NCI-H1417 treated with DMSO at 0.1 percent for 48 hours (cell line): ENCODE data around the gene MYH9.

Experiments
- DNase-seq: peaks from one replicate; lab custom pipeline; 2025; lab: John Stamatoyannopoulos, UW

Gene MYH9

GRCh38 chr22:36367479-36367878 is 20.3 kb downstream of the MYH9 start:
- DNase-seq, result no peak

GRCh38 chr22:36367066-36367465 is 20.7 kb downstream of the MYH9 start:
- no peak for DNase-seq

GRCh38 chr22:36366291-36366708 is 21.5 kb downstream of the MYH9 start:
- DNase-seq, result no peak

GRCh38 chr22:36365020-36365411 is 22.8 kb downstream of the MYH9 start:
- DNase-seq, result no peak

DNA sequence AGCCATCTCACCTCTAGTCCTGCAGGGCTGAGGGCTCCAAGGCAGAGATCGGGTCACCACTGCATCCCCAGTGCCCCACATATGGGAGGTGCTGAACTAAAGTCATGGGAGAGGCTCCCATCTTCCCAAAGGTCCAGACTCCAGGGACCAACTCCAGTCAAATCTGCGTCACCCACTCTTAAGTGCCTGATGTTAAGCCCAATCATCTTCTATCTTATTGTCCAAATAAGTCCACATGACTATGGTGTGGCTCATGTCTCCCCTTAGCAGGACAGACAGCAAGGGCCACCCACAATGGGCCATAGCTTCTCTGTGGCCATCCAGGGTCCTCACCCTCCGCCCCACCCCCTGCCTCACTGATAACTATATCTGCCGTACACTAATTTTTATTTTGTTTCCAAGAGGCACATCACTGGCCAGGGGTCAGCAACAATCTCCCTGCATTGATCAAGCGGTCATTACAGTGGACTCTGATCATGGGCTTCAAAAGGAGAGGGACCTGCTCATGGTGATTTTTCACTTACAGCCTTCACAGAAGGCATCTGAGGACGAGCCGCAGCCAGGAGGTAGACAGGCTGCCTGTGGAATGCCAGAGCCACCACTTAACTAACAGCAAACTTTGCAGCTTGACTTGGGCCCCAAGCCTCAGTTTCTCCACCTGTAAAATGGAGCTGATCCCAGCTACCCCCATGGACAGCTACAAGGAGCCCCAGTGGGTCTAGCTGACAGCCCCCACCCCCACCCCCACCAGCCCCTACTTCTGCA is 23.3 kb downstream of the MYH9 start:
- DNase-seq, result no peak

DNA sequence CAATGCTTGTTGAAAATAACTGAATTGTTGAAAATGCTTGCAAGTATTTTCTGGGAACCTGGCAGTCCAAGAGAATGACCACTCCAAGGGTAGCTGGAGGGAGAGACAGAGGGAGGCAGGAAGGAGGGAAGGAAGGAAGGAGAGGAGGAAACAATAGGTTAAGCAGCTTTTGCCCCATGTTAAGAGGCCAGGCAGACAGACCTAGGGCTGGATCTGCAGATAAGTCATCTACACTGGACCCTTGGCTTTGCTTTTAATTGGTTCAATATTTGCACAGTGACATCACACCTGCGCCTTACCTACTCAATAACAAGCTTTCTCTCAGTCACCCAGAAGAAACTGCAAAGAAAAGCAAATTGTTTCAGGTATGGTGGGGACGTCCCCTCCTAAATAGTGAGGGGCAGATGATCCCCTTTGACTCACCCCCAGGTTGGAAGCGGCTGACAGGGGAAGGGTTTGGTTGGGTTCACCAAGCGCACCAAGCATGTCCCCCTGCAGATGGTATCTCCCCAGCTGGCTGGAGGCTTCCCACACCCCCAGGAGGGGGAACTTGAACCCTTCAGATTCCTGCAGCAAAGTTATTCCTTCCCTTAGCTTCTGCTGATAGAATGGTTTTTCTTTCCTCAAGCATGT is 24.3 kb downstream of the MYH9 start:
- DNase-seq, result no peak

DNA sequence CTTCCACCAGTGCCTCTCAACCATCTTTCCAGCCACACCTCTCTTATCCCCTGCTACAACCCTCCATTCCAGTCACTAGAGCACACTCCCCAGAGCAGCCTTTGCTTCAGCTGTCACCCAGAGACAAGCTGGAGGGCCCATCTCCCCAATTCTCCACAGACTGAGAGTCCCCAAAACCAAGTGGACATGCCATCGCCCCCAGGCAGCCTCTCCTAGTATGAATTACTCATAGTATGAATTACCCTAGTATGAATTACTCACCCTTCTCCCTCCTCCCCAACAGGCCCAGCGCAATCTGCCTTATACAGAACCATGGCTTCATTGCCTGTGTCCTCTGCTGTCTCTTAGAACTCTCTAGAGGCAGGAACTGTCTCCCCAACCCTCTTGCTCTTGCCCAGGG is 24.8 kb downstream of the MYH9 start:
- DNase-seq, result no peak

DNA sequence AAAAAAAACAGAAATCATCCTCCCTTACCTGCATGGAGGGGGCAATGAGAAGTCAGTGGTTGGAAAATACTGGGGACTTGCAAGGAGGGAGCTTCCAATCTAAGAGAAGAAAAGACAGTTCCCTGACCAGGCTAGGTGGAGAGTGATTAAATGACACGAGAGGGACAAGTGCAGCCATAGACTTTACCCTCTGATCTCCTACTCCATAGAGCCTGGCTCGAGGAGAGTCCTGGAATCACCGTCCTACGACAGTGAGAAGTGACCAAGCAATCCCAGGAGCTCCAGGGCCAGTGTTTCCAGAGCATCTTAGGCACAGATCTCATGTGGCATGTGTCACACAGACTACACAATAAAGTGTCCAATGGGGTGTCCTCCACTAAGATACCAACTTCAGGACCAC is 25.7 kb downstream of the MYH9 start:
- no peak for DNase-seq

GRCh38 chr22:36360871-36361383 is 26.8 kb downstream of the MYH9 start:
- DNase-seq, result no peak

- DNase-seq, result no peak
Observed at GRCh38 chr22:36360011-36360410, 27.8 kb downstream of the MYH9 start.

DNA sequence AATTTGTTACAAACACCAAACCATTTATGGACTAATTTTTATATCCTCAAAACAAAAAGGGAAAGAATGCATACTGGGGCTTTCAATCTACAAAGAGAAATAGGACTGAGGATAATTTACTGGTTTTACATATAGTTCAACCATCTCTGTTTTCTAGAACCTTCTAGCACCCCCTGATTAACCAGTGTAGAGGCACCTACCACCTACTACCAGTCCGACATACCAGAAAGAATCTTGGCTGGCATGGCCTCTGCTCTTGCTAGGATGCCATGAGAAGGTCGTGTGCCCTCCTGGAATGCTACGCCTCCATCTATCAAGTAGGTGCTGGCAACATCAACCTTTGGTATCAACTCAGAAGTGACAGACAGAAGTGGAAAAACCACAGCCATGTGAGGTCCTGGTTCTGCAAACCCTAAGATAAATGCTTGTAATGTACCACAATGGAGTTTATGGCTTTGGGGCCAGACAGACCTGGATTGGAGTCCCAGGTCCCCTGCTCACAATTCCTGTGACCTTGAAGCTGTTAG is 28.2 kb downstream of the MYH9 start:
- DNase-seq, result no peak

- DNase-seq, result no peak
Observed at GRCh38 chr22:36358533-36359469, 29.0 kb downstream of the MYH9 start.

- DNase-seq, result no peak
Observed at GRCh38 chr22:36356708-36357624, 30.8 kb downstream of the MYH9 start.

DNA sequence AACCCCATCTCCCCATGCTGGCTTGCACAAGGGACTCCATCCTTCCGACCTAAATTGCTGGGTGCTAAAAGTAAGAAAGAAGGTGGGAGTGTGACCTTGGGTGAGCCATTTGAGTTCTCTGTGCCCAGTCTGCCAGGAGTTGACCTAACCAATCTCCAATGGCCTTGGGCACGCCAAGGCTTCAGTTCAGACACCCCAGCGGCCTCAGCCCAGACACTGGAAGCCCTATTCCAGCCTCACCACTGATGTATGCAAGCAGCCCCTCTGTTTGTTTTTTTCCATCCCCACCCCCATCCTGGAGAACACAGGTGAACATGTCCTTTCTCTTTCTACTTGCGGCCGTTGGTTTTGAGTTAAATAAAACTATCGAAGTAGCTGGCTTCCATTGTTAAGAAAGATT is 31.9 kb downstream of the MYH9 start:
- DNase-seq, result no peak

GRCh38 chr22:36355362-36355761 is 32.4 kb downstream of the MYH9 start:
- no peak for DNase-seq

DNA sequence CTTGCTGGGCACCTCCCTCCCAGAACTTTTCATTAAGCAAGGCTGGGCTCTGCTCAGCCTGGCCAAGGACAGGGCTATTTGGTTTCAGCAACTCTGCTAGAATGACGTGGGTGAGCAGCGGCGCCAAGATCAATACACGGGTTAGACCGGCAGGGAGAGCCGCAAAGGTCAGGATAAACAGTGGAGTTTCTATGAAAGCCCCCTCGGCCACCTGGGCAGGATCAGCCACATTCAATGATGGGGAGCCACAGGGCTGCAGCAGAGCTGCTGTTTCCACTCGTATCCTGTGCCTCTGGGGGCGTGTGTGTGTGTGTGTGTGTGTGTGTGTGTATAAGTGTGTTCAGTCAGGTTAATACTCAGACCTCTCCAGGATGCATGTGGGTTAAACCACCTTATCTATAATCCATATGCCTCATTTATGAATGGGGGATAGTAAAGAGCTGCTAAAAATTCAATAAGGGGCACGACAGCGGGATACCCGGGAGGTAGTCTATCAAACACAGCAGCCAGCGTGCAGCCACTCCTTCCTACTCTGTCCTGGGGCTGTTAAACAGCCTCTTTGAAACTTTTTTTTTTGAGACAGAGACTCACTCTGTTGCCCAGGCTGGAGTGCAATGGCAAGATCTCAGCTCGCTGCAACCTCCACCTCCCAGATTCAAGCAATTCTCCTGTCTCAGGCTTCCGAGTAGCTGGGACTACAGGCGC is 34.8 kb downstream of the MYH9 start:
- no peak for DNase-seq

- DNase-seq, result no peak
Observed at GRCh38 chr22:36351921-36352802, 35.6 kb downstream of the MYH9 start.

- DNase-seq, result no peak
Observed at GRCh38 chr22:36350751-36351594, 36.8 kb downstream of the MYH9 start.

GRCh38 chr22:36349726-36350125 is 38.0 kb downstream of the MYH9 start:
- no peak for DNase-seq
